ENCODE results near the gene UNC119. TPM values are rescaled to one million over a fixed set of nuclear protein-coding genes. Genes with fewer than 3 reads are reported as not detected.

Gene UNC119
- total and polyA plus RNA-seq, 12 donors = 26.7 to 80.8 (median 38.8) TPM

GRCh38 chr17:28528327-28529012 lies 24.0 kb downstream of the UNC119 start:
- Histone ChIP-seq H3K4me3 (no peak overlapping the region), H3K9me3 (replicated peaks in 1 of 3) (no peaks in the 10 kb centered on the region), H3K4me1 (replicated peaks in 1 of 2) (no peaks in the 10 kb centered on the region), H3K27me3 (peaks cover 5% of the 10 kb centered on the region), H3K36me3 (replicated peaks in 1 of 2) (no peaks in the 10 kb centered on the region), H3K27ac (no peak overlapping the region)
- intact Hi-C loops (cut with DNase I) = no loop called here
- no peak for TF ChIP-seq CTCF (IDR thresholded peaks at IDR 0.05)
- no peak for TF ChIP-seq POLR2A (IDR thresholded peaks at IDR 0.05)
- WGBS, 4 donors = 79 to 81% (median 80%) methylated on average over 5 to 9 of the region's 9 CpGs
- DNase-seq = no peak

- DNase-seq = no peak
- TF ChIP-seq POLR2A (IDR thresholded peaks at IDR 0.05) = no peak
- TF ChIP-seq CTCF (IDR thresholded peaks at IDR 0.05) = no peak
- no peaks in the 10 kb centered on the region for H3K9me3 ChIP-seq (replicated peaks in 1 of 3)
- H3K4me1 ChIP-seq (replicated peaks in 1 of 2) = no peaks in the 10 kb centered on the region
- peaks cover 5% of the 10 kb centered on the region for H3K27me3 ChIP-seq
- no peak overlapping the region for H3K4me3 ChIP-seq
- WGBS, 4 donors = 80 to 96% (median 94%) methylated on average over 1 to 2 of the region's 2 CpGs
- no peak overlapping the region for H3K27ac ChIP-seq
- H3K36me3 ChIP-seq (replicated peaks in 1 of 2) = no peaks in the 10 kb centered on the region
- intact Hi-C loops (cut with DNase I) = no loop called here
These were observed 24.6 kb downstream of the UNC119 start for GRCh38 chr17:28527859-28528258.

GRCh38 chr17:28527181-28527681 lies 25.2 kb downstream of the UNC119 start:
- Histone ChIP-seq H3K36me3 (replicated peaks in 1 of 2) (no peaks in the 10 kb centered on the region), H3K4me1 (replicated peaks in 1 of 2) (no peaks in the 10 kb centered on the region), H3K4me3 (no peak overlapping the region), H3K27ac (no peak overlapping the region), H3K27me3 (peaks cover 5% of the 10 kb centered on the region), H3K9me3 (replicated peaks in 1 of 3) (no peaks in the 10 kb centered on the region)
- WGBS, 4 donors = 83 to 96% (median 92%) methylated on average over 2 of the region's 2 CpGs
- TF ChIP-seq CTCF (IDR thresholded peaks at IDR 0.05) = no peak
- TF ChIP-seq POLR2A (IDR thresholded peaks at IDR 0.05) = no peak
- no peak for DNase-seq
- intact Hi-C loops (cut with DNase I) = no loop called here

- H3K27ac ChIP-seq = no peak overlapping the region
- no peaks in the 10 kb centered on the region for H3K4me1 ChIP-seq (replicated peaks in 1 of 2)
- 79 to 83% (median 82%) methylated on average over 6 to 8 of the region's 8 CpGs; no CpG with 5 or more reads in 1 of the 4 donors for WGBS, 4 donors
- H3K4me3 ChIP-seq = no peak overlapping the region
- no peaks in the 10 kb centered on the region for H3K36me3 ChIP-seq (replicated peaks in 1 of 2)
- intact Hi-C loops (cut with DNase I) = no loop called here
- no peak for DNase-seq
- peaks cover 5% of the 10 kb centered on the region for H3K27me3 ChIP-seq
- TF ChIP-seq CTCF (IDR thresholded peaks at IDR 0.05) (no peak), POLR2A (IDR thresholded peaks at IDR 0.05) (no peak)
- no peaks in the 10 kb centered on the region for H3K9me3 ChIP-seq (replicated peaks in 1 of 3)
These were observed 26.0 kb downstream of the UNC119 start for GRCh38 chr17:28526381-28526780.

Measured in adrenal gland (tissue), 12 donors.